Liver (tissue), 9 donors: ENCODE results near the gene CLK4. TPM values are rescaled to one million over a fixed set of nuclear protein-coding genes. Genes with fewer than 3 reads are reported as not detected.
A peak's percentile ranks its signal among the peaks of the same experiment; 100 is the strongest.

Experiments used
- DNase-seq: peaks from one replicate; pipeline ENCODE4 v3.0.0-alpha.2; 2017; ENCODE audit warnings: low spot score
- H3K27ac ChIP-seq, 2 donors: one replicate each; pipeline ENCODE4 v1.7.0; 2013; ENCODE audit warnings: inconsistent platforms in 2 of 2, low read length in 2 of 2, control low read depth in 1 of 2, low read depth in 1 of 2, mild to moderate bottlenecking in 1 of 2
- H3K27me3 ChIP-seq, 4 donors: one replicate each; pipeline versions ENCODE4 v1.6.1 to v1.7.0; 2013; ENCODE audit warnings: low read length in 3 of 4, inconsistent platforms in 1 of 4, mild to moderate bottlenecking in 1 of 4, moderate library complexity in 1 of 4; ENCODE audit not compliant: control insufficient read depth in 4 of 4, insufficient read depth in 4 of 4
- H3K36me3 ChIP-seq, 4 donors: one replicate each; pipeline versions ENCODE4 v1.6.1 to v1.7.0; 2013; ENCODE audit warnings: low read length in 3 of 4, mild to moderate bottlenecking in 3 of 4, low read depth in 1 of 4, moderate library complexity in 1 of 4; ENCODE audit not compliant: control insufficient read depth in 4 of 4, insufficient read depth in 3 of 4
- H3K4me1 ChIP-seq, 4 donors: one replicate each; pipeline versions ENCODE4 v1.6.1 to v1.7.0; 2013; ENCODE audit warnings: low read length in 3 of 4, mild to moderate bottlenecking in 3 of 4, moderate library complexity in 1 of 4; ENCODE audit not compliant: control insufficient read depth in 4 of 4, insufficient read depth in 4 of 4
- H3K4me3 ChIP-seq, 3 donors: one replicate each; pipeline versions ENCODE4 v1.6.1 to v1.7.0; 2013; ENCODE audit warnings: low read length in 3 of 3, control low read depth in 1 of 3, low read depth in 1 of 3, mild to moderate bottlenecking in 1 of 3
- H3K9ac ChIP-seq, 2 donors: one replicate each; pipeline ENCODE4 v1.7.0; 2013; ENCODE audit warnings: low read length in 2 of 2, mild to moderate bottlenecking in 2 of 2, moderate library complexity in 2 of 2, control low read depth in 1 of 2, low read depth in 1 of 2
- H3K9me3 ChIP-seq, 4 donors: one replicate each; pipeline versions ENCODE4 v1.6.1 to v1.7.0; 2013; ENCODE audit warnings: low read length in 3 of 4; ENCODE audit not compliant: control insufficient read depth in 4 of 4
- EGR1 ChIP-seq, 2 donors: IDR thresholded peaks; 2 replicates each; pipeline ENCODE4 v1.6.1; 2016 to 2018; ENCODE audit warnings: antibody characterized with exemption in 2 of 2, low read depth in 2 of 2
- FOXA1 ChIP-seq: IDR thresholded peaks from 2 replicates; pipeline ENCODE4 v1.6.1; 2016; ENCODE audit warnings: antibody characterized with exemption
- HNF4A ChIP-seq, 2 donors: conservative IDR thresholded peaks; 2 replicates each; pipeline ENCODE4 v1.6.1; 2016; ENCODE audit warnings: antibody characterized with exemption in 2 of 2, mild to moderate bottlenecking in 2 of 2
- JUND ChIP-seq, 2 donors: IDR thresholded peaks; 2 replicates each; pipeline ENCODE4 v1.6.1; 2016; ENCODE audit warnings: antibody characterized with exemption in 2 of 2
- NR2F2 ChIP-seq: IDR thresholded peaks from 2 replicates; pipeline ENCODE4 v1.6.1; 2016; ENCODE audit warnings: antibody characterized with exemption
- RAD21 ChIP-seq, 2 donors: IDR thresholded peaks; 2 replicates each; pipeline ENCODE4 v1.6.1; 2016; ENCODE audit warnings: antibody characterized with exemption in 2 of 2, mild to moderate bottlenecking in 2 of 2
- RXRA ChIP-seq, 2 donors: IDR thresholded peaks; 2 replicates each; pipeline ENCODE4 v1.6.1; 2017 to 2018; ENCODE audit warnings: antibody characterized with exemption in 2 of 2, mild to moderate bottlenecking in 1 of 2
- TAF1 ChIP-seq: conservative IDR thresholded peaks from 2 replicates; pipeline ENCODE4 v1.6.1; 2016; ENCODE audit warnings: antibody characterized with exemption, mild to moderate bottlenecking
- WGBS: extraction: QIAGEN DNeasy Blood & Tissue Kit; methylation state at CpG from one replicate; pipeline ENCODE4 v1.1.7; 2013; 5-methylcytosine and 5-hydroxymethylcytosine counted together
- polyA plus RNA-seq, 2 donors: library from polyadenylated mRNA; stranded (reverse) in 1 of 2; unstranded in 1 of 2; fragments of 200-250 nt in 1 of 2; fragments of >200 nt in 1 of 2; fragmentation: Nextera tagmentation in 1 of 2; extraction: Ambion mirVana in 1 of 2; gene quantifications; one replicate each; pipeline versions ENCODE4 v1.2.1 to v1.2.3, GENCODE V29; 2013 to 2015
- total RNA-seq, 2 donors: library from RNA; depleted of rRNA; stranded (reverse); fragments of >200 nt; gene quantifications; one replicate each; pipeline ENCODE4 v1.2.3, GENCODE V29; 2014
- TF ChIP-seq, protein P1 (sequence below): IDR thresholded peaks from 2 replicates; pipeline ENCODE4 v1.6.1; 2016; ENCODE audit warnings: antibody characterized with exemption
- TF ChIP-seq, protein P2 (sequence below): IDR thresholded peaks from 2 replicates; pipeline ENCODE4 v1.6.1; 2016; ENCODE audit warnings: antibody characterized with exemption
- donor health status: healthy.
- donor health status: healthy.
- donor health status: healthy.
- donor health status: healthy.
- donor health status: healthy.

CLK4 gene
- total and polyA plus RNA-seq, 4 donors = 5.0 to 28.2 (median 21.9) TPM

DNA sequence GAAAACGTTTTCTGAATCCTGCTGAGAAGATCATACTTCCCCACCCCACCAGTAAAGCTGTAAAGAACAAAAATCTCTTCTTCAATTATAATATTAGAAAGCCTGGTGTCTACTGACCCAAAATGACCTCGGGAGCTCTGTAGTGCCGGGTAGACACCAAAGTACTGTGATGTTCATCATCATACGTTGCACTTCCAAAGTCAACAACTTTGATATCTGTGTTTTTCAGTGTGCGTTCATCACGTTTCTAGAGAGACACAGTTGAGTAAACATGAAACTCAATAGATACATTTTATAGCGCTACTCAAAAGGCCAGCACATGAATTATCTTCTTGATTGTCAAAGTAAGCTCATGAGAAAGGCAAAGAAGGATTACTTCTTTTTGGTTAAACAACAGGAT is 14.6 kb downstream of the CLK4 start:
- H3K4me1 ChIP-seq = no peaks in the 10 kb centered on the region
- no peak for DNase-seq
- TF ChIP-seq NR2F2 = no peak
- TF ChIP-seq RAD21 (IDR thresholded peaks at IDR 0.05) = no peak
- no peaks in the 10 kb centered on the region for H3K9me3 ChIP-seq
- no peak overlapping the region for H3K27ac ChIP-seq
- no peak overlapping the region for H3K4me3 ChIP-seq
- no peak overlapping the region for H3K9ac ChIP-seq
- 68% methylated on average over 7 of the region's 7 CpGs for WGBS
- no peaks in the 10 kb centered on the region for H3K27me3 ChIP-seq
- peaks cover 14 to 79% (median 64%) of the 10 kb centered on the region in 4 donors for H3K36me3 ChIP-seq

DNA sequence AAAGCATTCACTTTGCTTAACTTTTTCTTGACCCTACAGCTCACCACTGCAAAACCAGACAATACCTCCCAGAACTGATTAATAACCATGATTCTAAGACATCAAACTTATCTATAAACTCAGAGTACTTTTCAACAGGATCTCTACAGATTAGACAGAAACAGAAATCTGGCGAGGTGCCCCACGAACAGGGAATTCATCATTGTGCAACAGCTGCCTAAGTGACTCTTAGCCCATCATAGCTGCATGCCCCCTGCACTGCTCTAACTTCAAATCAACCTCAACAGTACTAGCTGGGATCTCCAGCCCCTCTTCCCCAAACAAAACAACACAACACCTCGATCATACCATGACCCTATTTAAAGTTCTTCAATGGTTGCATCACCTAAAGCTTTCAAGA is 20.6 kb downstream of the CLK4 start:
- Histone ChIP-seq H3K27me3 (no peaks in the 10 kb centered on the region), H3K9me3 (no peaks in the 10 kb centered on the region), H3K4me1 (peaks cover 0 to 4% (median 0%) of the 10 kb centered on the region in 4 donors), H3K4me3 (no peak overlapping the region), H3K27ac (no peak overlapping the region), H3K36me3 (peaks cover 11 to 72% (median 51%) of the 10 kb centered on the region in 4 donors), H3K9ac (no peak overlapping the region)
- TF ChIP-seq, protein P1, sequence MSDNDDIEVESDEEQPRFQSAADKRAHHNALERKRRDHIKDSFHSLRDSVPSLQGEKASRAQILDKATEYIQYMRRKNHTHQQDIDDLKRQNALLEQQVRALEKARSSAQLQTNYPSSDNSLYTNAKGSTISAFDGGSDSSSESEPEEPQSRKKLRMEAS = no peak
- TF ChIP-seq JUND (IDR thresholded peaks at IDR 0.05) = no peak
- DNase-seq = no peak
- WGBS = 57% methylated on average over 3 of the region's 3 CpGs

DNA sequence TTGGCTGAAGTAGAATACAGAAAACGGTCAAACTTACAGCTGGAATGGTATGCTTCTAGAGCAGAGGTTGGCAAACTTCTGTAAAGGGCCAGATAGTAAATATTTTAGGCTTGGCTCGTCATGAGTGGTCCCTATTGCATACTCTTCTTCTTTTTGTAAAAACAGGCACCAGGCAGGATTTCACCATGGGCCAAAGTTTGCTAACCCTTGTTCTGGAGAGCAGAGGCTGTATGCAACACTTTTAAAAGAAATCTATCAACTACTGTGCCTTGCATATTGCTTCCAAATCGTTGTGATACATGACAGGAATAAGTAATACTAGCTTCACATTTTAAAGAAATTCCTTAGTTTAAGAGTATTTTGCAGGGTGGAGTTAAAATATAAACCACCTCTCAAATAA is 21.1 kb downstream of the CLK4 start:
- 33% methylated on average over 3 of the region's 3 CpGs for WGBS
- no peak overlapping the region for H3K27ac ChIP-seq
- H3K9me3 ChIP-seq = no peaks in the 10 kb centered on the region
- H3K4me3 ChIP-seq = no peak overlapping the region
- H3K9ac ChIP-seq = no peak overlapping the region
- peaks cover 0 to 4% (median 0%) of the 10 kb centered on the region in 4 donors for H3K4me1 ChIP-seq
- DNase-seq = no peak
- TF ChIP-seq HNF4A (conservative IDR thresholded peaks at IDR 0.05) = peak; percentile 53 to 74
- TF ChIP-seq NR2F2 = no peak
- peak in 1 of 2 donors; percentile 41 for TF ChIP-seq RXRA (IDR thresholded peaks at IDR 0.05)
- TF ChIP-seq, protein P2, sequence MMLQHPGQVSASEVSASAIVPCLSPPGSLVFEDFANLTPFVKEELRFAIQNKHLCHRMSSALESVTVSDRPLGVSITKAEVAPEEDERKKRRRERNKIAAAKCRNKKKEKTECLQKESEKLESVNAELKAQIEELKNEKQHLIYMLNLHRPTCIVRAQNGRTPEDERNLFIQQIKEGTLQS = no peak
- no peak for TF ChIP-seq JUND (IDR thresholded peaks at IDR 0.05)
- no peaks in the 10 kb centered on the region for H3K27me3 ChIP-seq
- peaks cover 11 to 67% (median 49%) of the 10 kb centered on the region in 4 donors for H3K36me3 ChIP-seq

DNA sequence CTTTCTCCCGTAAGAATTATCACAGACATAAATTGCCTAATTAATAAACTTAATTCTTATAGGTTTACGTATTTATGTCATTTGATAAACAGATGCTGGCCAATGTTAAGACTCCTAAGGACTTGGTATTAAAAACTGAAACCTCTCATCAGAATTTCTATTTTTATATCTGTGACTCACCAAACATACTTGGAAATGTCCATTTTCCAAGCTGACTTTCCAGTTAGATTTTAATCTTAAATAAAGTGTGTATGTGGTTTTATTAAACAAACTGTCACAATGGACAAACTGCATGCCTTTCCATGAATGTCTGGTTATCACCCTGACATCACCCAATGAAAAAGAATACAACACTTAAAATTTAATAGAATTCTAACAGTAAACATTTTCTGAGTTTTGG is 24.1 kb downstream of the CLK4 start:
- H3K27me3 ChIP-seq = no peaks in the 10 kb centered on the region
- H3K27ac ChIP-seq = no peak overlapping the region
- no peak overlapping the region for H3K4me3 ChIP-seq
- H3K36me3 ChIP-seq = peaks cover 8 to 50% (median 41%) of the 10 kb centered on the region in 4 donors
- H3K4me1 ChIP-seq = peaks cover 0 to 4% (median 0%) of the 10 kb centered on the region in 4 donors
- DNase-seq = no peak
- no peaks in the 10 kb centered on the region for H3K9me3 ChIP-seq
- H3K9ac ChIP-seq = no peak overlapping the region
- no peak for TF ChIP-seq FOXA1
- no peak for TF ChIP-seq TAF1
- no peak for TF ChIP-seq RAD21 (IDR thresholded peaks at IDR 0.05)
- no peak for TF ChIP-seq RXRA (IDR thresholded peaks at IDR 0.05)
- no peak for TF ChIP-seq JUND (IDR thresholded peaks at IDR 0.05)
- no peak for TF ChIP-seq EGR1 (IDR thresholded peaks at IDR 0.05; ENCODE audit: low read depth in 2 of 2)
- 93% methylated on average over 2 of the region's 2 CpGs for WGBS
